Endodermal cell (in vitro differentiated cells): Measurements from ENCODE around the gene IQGAP2. TPM values are rescaled to one million over a fixed set of nuclear protein-coding genes. Genes with fewer than 3 reads are reported as not detected.

Experiments
- DNase-seq: peaks from one replicate; pipeline ENCODE4 v3.0.0-alpha.2; 2017
- H3K27ac ChIP-seq: 2 replicates; pipeline ENCODE4 v1.5.1; 2013; ENCODE audit warnings: mild to moderate bottlenecking, low read depth, low read length, moderate library complexity
- H3K27me3 ChIP-seq: 2 replicates; pipeline ENCODE4 v1.6.1; 2013; ENCODE audit warnings: mild to moderate bottlenecking, low read length, moderate library complexity; ENCODE audit not compliant: insufficient read depth, control insufficient read depth, poor library complexity, severe bottlenecking
- H3K36me3 ChIP-seq: 2 replicates; pipeline ENCODE4 v1.7.0; 2013; ENCODE audit warnings: mild to moderate bottlenecking, low read length, moderate library complexity; ENCODE audit not compliant: control insufficient read depth, insufficient read depth
- H3K4me1 ChIP-seq: one replicate; pipeline ENCODE4 v1.7.0; 2013; ENCODE audit warnings: low read length; ENCODE audit not compliant: control insufficient read depth, insufficient read depth
- H3K4me3 ChIP-seq: 2 replicates; pipeline ENCODE4 v1.5.1; 2013; ENCODE audit warnings: mild to moderate bottlenecking, low read length, moderate library complexity
- H3K9ac ChIP-seq: 2 replicates; pipeline ENCODE4 v1.6.1; 2013; ENCODE audit warnings: mild to moderate bottlenecking, low read length, moderate library complexity; ENCODE audit not compliant: poor library complexity, severe bottlenecking; ENCODE audit errors: extremely low read depth
- H3K9me3 ChIP-seq: 2 replicates; pipeline ENCODE4 v1.6.1; 2013; ENCODE audit warnings: mild to moderate bottlenecking, low read length, moderate library complexity; ENCODE audit not compliant: control insufficient read depth
- H3K27ac Mint-ChIP-seq: 2 replicates; pipeline ENCODE4 v1.8.0; 2020; ENCODE audit warnings: mixed read lengths
- H3K27me3 Mint-ChIP-seq: 2 replicates; pipeline ENCODE4 v1.8.0; 2021; ENCODE audit warnings: mild to moderate bottlenecking, mixed read lengths; ENCODE audit not compliant: insufficient read depth
- H3K36me3 Mint-ChIP-seq: 2 replicates; pipeline ENCODE4 v1.8.0; 2020; ENCODE audit warnings: low read depth, mixed read lengths
- H3K4me1 Mint-ChIP-seq: 2 replicates; pipeline ENCODE4 v1.8.0; 2020; ENCODE audit warnings: mixed read lengths
- H3K4me3 Mint-ChIP-seq: 2 replicates; pipeline ENCODE4 v1.8.0; 2020; ENCODE audit warnings: mild to moderate bottlenecking, moderate library complexity, mixed read lengths
- H3K9me3 Mint-ChIP-seq: 2 replicates; pipeline ENCODE4 v1.8.0; 2020; ENCODE audit warnings: mild to moderate bottlenecking, mixed read lengths
- WGBS, 2 experiments: methylation state at CpG; one replicate each; pipeline versions ENCODE4 v1.1.5 to v1.1.7; 2013; ENCODE audit warnings: missing lambda C conversion rate in 2 of 2, mixed read lengths in 1 of 2; ENCODE audit not compliant: insufficient coverage in 1 of 2, insufficient read length in 1 of 2; 5-methylcytosine and 5-hydroxymethylcytosine counted together
- total RNA-seq, 2 donors: library from RNA; stranded (reverse); fragmentation: NEBNext Ultra II Directional in 1 of 2; extraction: Animal tissue kit (Norgen Biotek cat#: 25700) in 1 of 2; gene quantifications; 2 replicates in 1 of 2; 3 replicates in 1 of 2; pipeline ENCODE4 v1.2.1, GENCODE V29; 2021
- TF ChIP-seq, protein P1 (sequence below): fragments of 200-600 bp; sonication (generic); conservative IDR thresholded peaks from 2 replicates; pipeline ENCODE4 v1.5.0; 2021; ENCODE audit warnings: antibody characterized with exemption, mild to moderate bottlenecking

The IQGAP2 gene
- total RNA-seq, 2 donors from 2014 or later = 8.3 to 19.4 TPM

DNA sequence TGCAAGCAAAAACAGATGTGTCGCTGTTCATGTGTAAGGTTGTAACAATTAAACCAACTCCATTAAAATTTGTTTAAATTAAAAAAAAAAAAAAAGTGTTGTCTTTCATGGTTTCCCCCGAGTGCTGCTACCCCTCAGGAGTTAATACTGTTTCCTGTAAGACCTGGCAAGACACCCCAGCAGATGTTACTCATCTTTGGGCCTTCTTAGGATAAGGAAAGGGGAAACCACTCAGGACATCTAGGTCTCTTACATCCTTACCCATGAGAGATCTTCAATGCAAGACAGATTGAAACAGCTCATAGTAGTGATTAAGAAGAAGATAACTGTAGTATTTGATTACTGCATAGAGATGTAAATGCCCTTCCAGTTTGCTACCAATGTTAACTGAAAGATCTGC, 279.3 kb downstream of the IQGAP2 start:
- Mint-ChIP-seq H3K4me1 (peaks cover 7% of the 10 kb centered on the region), H3K36me3 (no peaks in the 10 kb centered on the region), H3K27ac (no peak overlapping the region), H3K27me3 (no peaks in the 10 kb centered on the region), H3K9me3 (no peaks in the 10 kb centered on the region), H3K4me3 (no peak overlapping the region)
- TF ChIP-seq, protein P1, sequence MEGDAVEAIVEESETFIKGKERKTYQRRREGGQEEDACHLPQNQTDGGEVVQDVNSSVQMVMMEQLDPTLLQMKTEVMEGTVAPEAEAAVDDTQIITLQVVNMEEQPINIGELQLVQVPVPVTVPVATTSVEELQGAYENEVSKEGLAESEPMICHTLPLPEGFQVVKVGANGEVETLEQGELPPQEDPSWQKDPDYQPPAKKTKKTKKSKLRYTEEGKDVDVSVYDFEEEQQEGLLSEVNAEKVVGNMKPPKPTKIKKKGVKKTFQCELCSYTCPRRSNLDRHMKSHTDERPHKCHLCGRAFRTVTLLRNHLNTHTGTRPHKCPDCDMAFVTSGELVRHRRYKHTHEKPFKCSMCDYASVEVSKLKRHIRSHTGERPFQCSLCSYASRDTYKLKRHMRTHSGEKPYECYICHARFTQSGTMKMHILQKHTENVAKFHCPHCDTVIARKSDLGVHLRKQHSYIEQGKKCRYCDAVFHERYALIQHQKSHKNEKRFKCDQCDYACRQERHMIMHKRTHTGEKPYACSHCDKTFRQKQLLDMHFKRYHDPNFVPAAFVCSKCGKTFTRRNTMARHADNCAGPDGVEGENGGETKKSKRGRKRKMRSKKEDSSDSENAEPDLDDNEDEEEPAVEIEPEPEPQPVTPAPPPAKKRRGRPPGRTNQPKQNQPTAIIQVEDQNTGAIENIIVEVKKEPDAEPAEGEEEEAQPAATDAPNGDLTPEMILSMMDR = no peak
- DNase-seq = no peak
- no peaks in the 10 kb centered on the region for H3K36me3 ChIP-seq
- H3K27ac ChIP-seq = no peak overlapping the region
- H3K27me3 ChIP-seq = no peaks in the 10 kb centered on the region
- no peaks in the 10 kb centered on the region for H3K9me3 ChIP-seq
- 89% methylated on average over 2 of the region's 2 CpGs; no CpG with 5 or more reads in 1 of the 2 experiments for WGBS, 2 experiments
- H3K9ac ChIP-seq = no peak overlapping the region
- H3K4me1 ChIP-seq = no peaks in the 10 kb centered on the region
- no peak overlapping the region for H3K4me3 ChIP-seq

DNA sequence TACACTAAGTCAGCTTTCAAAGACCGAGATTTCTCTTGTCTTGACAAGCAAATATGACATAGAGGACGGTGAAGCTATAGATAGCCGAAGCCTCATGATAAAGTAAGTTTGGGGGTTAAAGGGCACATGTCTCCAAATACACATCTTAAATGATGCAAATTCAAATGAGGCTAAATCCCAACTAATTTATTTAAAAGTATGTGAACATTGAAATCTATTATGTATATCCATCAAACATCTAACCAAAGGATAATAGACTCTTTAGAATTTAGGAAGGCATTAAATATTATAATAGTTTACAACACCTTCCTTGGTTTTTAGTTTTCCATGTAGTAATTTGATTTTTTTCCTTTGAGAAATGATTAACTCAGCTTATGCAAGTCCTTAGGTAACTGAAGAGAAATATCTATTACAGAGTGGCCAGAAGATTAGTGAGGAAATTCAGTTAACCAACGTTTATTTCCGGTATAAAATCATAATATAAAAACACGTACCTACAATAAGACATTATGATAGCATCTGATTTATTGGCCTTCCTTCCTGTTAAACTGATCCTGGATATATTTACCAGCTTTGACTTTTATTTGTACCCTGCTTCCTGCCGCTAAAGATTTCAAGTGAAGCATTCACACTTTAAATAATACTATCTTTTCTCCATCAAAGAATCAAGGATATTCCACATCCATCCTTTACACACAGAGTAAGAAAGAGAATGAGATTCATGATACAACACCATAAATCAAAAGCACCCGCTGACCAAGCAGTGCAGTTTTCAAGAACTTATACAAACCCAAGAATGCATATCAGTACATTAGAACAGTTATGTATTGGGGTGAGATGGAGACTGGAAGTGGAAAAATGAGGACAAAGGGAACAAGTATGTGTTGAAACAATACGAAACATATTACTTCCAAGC, 281.0 kb downstream of the IQGAP2 start:
- no peaks in the 10 kb centered on the region for H3K27me3 Mint-ChIP-seq
- no peak overlapping the region for H3K27ac Mint-ChIP-seq

DNA sequence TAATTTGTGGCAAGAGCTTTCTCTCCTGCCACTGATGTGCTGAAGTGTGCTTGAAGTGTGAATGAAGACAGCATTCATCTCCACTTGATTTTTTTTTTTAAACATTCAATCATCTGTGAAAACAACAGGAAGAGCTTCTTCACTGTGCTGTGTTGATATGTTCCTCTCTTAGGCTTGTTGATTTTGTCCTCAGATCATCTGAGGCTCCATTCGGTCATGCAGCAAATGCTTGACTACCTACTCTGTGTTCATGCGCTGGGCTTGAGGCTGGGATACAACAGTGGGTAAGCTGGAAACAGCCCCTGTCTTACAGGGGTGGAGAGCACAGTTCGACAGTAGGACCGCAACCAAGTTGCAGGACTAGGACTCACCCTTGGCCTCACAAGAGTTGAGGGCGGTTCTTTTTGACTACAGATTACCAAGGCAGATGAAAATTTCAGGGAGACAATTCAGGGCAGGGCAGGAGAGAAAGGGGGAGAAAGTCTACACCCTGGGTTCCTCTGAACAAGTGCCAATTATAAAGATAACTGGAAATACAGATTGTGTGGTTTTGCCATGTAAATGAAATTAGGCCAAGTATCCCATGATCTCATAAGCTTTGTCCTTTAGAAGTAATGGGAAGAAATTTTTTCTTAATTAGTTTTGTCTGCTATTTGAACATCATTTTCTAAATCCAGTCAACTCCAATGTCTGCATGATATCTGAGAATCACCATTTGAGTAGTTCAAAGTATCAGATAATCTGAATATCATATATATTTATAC, 281.9 kb downstream of the IQGAP2 start:
- no peak overlapping the region for H3K9ac ChIP-seq
- H3K4me3 Mint-ChIP-seq = no peak overlapping the region
- no peak overlapping the region for H3K27ac Mint-ChIP-seq
- 94 to 95% methylated on average over 5 of the region's 5 CpGs for WGBS, 2 experiments
- H3K4me1 Mint-ChIP-seq = peaks cover 7% of the 10 kb centered on the region
- DNase-seq = no peak
- H3K9me3 Mint-ChIP-seq = no peaks in the 10 kb centered on the region
- H3K27me3 Mint-ChIP-seq = no peaks in the 10 kb centered on the region
- H3K4me1 ChIP-seq = no peaks in the 10 kb centered on the region
- TF ChIP-seq, protein P1 = no peak
- H3K9me3 ChIP-seq = no peaks in the 10 kb centered on the region
- no peak overlapping the region for H3K4me3 ChIP-seq
- no peaks in the 10 kb centered on the region for H3K36me3 ChIP-seq
- H3K27ac ChIP-seq = no peak overlapping the region
- H3K36me3 Mint-ChIP-seq = no peaks in the 10 kb centered on the region
- H3K27me3 ChIP-seq = no peaks in the 10 kb centered on the region

More for the DNA sequence above, 281.0 kb downstream of the IQGAP2 start:
- Histone ChIP-seq H3K4me3 (no peak overlapping the region), H3K9me3 (no peaks in the 10 kb centered on the region), H3K4me1 (no peaks in the 10 kb centered on the region), H3K27me3 (no peaks in the 10 kb centered on the region), H3K27ac (no peak overlapping the region), H3K36me3 (no peaks in the 10 kb centered on the region), H3K9ac (no peak overlapping the region)
- no peaks in the 10 kb centered on the region for H3K36me3 Mint-ChIP-seq
- TF ChIP-seq, protein P1 = no peak
- WGBS, 2 experiments = 87 to 91% methylated on average over 6 to 9 of the region's 9 CpGs
- DNase-seq = no peak
- no peak overlapping the region for H3K4me3 Mint-ChIP-seq
- H3K9me3 Mint-ChIP-seq = no peaks in the 10 kb centered on the region
- H3K4me1 Mint-ChIP-seq = peaks cover 7% of the 10 kb centered on the region
